DMS79 treated with DMSO at 0.1 percent for 48 hours (cell line): ENCODE measurements around the gene SENP6.
"Not testable (repeated sequence)": the region's sequence is repeated elsewhere in the genome, so short reads cannot be mapped to it uniquely, and the experiment has no call there.

Source experiments
- DNase-seq: peaks from one replicate; lab custom pipeline; 2025; lab: John Stamatoyannopoulos, UW

SENP6 gene

DNA sequence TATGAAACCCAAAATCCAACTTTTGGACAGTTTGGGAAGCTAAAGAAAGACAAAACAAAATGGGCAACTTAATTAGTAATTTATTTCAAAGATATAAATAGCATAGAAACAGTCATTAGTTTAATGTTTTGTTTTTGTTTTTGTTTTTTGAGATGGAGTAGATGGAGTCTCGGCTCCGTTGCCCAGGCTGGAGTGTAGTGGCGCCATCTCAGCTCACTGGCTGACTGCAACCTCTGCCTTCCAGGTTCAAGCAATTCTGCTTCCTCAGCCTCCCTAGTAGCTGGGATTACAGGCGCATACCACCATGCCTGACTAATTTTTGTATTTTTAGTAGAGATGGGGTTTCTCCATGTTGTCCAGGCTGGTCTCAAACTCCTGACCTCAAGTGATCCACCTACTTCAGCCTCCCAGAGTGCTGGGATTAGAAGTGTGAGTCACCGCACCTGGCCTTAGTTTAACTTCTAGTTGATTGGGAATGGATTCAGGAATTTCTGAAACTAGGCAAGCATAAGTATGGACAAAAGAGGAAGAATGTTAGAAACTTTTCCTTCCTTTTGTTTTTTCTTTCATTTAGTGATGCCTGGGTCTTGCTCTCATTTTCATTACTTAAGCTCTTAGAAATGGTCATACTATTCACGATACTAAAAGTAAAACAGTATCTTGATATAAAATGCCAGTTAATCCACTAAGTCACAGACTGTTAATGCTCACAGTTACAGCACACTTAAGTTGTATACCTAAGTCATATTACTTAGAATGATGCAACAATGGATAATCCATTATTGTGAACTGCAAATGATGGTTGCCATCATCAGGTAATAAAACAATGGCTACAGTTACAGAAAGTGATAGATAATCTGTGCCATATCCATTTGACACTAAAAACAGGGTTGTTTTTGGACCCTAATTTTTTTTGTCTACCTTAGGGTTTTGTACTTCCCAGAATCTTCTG lies 8.2 kb downstream of the SENP6 start:
- no peak for DNase-seq

GRCh38 chr6:75611011-75611701 lies 9.5 kb downstream of the SENP6 start:
- DNase-seq, result no peak

- DNase-seq, result no peak
Measured at GRCh38 chr6:75611702-75612375, 10.2 kb downstream of the SENP6 start.

GRCh38 chr6:75612434-75612833 lies 10.8 kb downstream of the SENP6 start:
- no peak for DNase-seq

GRCh38 chr6:75613056-75613501 lies 11.4 kb downstream of the SENP6 start:
- no peak for DNase-seq

DNA sequence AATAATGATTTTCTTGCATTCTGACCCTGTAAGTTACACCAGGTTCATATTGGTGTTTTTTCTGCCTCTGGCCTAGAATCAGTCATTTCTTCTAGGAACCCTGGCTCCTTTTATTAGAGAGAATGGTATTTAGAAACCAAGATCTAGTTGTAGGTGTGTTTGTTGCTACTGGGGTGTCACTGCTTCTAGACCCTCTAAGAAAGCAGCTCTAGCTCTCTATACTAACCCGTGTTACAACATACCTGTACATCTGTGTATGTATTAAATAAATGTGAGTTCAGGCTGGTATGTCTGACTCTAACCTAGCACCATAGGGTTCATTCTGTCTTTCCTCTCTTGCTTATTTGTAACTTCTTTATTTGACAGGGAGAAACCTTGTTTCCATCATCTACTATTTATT lies 16.8 kb downstream of the SENP6 start:
- no peak for DNase-seq

DNA sequence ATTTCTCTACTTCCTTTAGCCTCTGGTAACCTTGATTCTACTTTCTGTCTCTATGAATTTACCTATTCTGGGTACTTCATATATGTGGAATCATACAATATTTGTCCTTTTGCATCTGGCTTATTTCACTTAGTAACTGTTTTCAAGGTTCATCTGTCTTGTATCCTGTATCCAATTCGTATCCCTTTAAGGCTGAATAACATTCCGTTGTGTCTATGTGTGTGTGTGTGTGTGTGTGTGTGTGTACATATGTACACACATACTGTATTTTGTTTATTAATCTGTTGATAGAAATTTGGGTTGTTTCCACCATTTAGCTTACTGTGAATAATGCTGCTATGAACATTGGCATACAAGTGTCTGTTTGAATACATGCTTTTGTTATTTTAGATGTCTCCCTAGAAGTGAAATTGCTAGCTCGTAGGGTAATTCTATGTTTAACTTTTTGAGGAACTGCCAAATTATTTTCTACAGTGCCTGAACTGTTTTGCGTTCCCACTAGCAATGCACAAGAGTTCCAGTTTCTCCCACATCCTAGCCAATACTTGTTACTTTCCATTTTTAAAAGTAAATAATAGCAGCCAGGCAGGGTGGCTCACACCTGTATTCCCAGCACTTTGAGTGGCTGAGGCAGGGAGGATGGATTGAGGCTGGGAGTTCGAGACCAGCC lies 17.7 kb downstream of the SENP6 start:
- no peak for DNase-seq

- DNase-seq, result no peak
Measured at GRCh38 chr6:75620381-75621304, 19.0 kb downstream of the SENP6 start.

GRCh38 chr6:75621846-75622245 lies 20.2 kb downstream of the SENP6 start:
- DNase-seq, result no peak

GRCh38 chr6:75623491-75623890 lies 21.8 kb downstream of the SENP6 start:
- no peak for DNase-seq

DNA sequence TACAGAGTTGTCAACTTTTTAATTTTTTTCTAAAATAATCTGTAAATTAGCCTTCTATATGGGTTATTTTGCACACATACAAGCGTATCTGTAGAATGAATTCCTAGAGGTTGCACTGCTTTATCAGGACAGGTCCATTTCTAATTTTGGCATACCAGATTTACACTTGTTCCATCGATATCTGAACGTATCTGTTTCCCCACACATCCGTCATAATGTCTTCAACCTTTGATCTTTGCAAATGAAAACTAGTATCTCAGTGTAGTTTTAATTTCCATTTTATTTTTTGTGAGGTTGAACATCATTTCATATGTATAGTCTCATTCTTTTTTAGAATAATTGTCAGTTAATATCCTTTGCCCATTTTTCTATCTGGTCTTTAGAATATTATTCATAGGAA lies 22.7 kb downstream of the SENP6 start:
- no peak for DNase-seq

DNA sequence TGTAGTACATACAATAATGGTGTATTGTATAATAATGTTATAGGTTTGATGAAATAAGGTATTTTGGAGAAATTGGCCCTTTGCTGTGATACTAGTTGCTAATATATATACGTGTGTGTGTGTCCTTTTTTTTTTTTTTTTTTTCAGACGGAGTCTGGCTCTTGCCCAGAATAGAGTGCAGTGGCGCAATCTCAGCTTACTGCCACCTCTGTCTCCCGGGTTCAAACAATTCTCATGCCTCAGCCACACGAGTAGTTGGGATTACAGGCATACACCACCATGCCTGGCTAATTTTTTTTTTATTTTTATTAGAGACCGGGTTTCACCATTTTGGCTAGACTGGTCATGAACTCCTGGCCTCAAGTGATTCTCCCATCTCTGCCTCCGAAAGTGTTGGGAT lies 23.3 kb downstream of the SENP6 start:
- DNase-seq, result no peak

GRCh38 chr6:75626561-75626960 lies 24.9 kb downstream of the SENP6 start:
- DNase-seq, result no peak

DNA sequence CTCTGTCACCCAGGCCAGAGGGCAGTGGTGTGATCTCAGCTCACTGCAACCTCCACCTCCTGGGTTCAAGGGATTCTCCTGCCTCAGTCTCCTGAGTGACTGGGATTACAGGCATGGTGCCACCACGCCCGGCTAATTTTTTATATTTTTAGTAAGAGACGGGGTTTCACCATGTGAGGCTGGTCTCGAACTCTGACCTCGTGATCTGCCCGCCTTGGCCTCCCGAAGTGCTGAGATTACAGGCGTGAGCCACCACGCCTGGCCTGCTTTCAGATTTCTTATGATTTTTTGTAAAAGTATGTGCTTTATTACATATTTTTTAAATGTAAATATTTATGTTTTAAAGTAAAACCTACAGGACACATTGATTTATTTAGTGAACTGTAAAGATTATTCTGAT lies 26.0 kb downstream of the SENP6 start:
- DNase-seq, result not testable (repeated sequence)

- DNase-seq, result no peak
Measured at GRCh38 chr6:75631859-75632635, 30.4 kb downstream of the SENP6 start.

GRCh38 chr6:75633045-75633444 lies 31.4 kb downstream of the SENP6 start:
- no peak for DNase-seq

GRCh38 chr6:75642311-75642710 lies 40.6 kb downstream of the SENP6 start:
- no peak for DNase-seq

DNA sequence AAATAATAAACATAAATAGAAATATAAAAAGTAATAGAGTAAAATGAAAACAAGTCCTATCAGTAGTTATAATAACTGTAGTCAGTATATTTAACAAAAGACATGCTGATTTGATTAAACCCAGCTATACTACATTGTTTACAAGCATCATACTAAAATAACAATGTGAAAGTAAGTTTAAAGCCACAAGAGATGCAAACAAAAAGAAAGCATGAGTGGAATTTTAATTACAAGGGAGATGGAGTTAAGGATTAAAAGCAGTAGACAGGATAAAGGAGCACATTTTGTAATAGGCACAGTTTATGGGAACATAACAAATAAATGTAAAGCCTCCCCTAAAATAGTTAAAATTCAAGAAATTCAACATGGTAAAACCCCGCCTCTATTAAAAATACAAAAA lies 41.5 kb downstream of the SENP6 start:
- no peak for DNase-seq

GRCh38 chr6:75656479-75656878 lies 54.8 kb downstream of the SENP6 start:
- DNase-seq, result no peak

DNA sequence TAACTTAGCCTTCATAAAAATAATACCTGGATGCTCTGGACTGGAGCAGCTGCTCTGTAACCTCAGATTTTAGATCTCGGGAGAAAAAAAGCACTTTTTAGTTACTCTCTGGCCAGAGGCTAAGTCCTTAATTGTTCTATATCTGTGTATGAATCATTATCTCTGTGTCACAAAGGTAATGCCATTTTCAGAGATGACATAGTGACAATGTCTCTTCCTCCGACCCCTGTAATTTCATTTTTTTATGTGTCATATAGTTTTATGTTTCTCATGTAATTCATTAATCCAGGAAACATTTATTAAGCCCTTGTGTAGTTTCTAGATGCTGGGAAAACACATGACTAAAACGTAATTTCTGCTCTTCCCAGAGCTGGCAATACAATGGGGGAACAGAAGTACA lies 55.6 kb downstream of the SENP6 start:
- no peak for DNase-seq
